HG02852 (cell line): Measurements from ENCODE around the gene SDHC.

Experiments
- ATAC-seq: cut with Tn5 transposase; IDR thresholded peaks from one replicate; pipeline ENCODE4 v1.9.1; 2021; ENCODE audit warnings: mild to moderate bottlenecking, moderate library complexity; ENCODE audit not compliant: unreplicated experiment

The SDHC gene

GRCh38 chr1:161314201-161314981 lies at the start of gene SDHC:
SDHC (plus strand) TSS chr1:161314381; CDS start chr1:161314406, 25 bp downstream.
- ATAC-seq, result peak; percentile 97

GRCh38 chr1:161265305-161265704 lies 48.9 kb upstream of the SDHC start:
- no peak for ATAC-seq

GRCh38 chr1:161266202-161266601 lies 48.0 kb upstream of the SDHC start:
- no peak for ATAC-seq

- ATAC-seq, result no peak
Observed at GRCh38 chr1:161266836-161267235, 47.3 kb upstream of the SDHC start.

- ATAC-seq, result no peak
Observed at GRCh38 chr1:161267321-161267720, 46.9 kb upstream of the SDHC start.

GRCh38 chr1:161273402-161273801 lies 40.8 kb upstream of the SDHC start:
- no peak for ATAC-seq

- ATAC-seq, result no peak
Observed at GRCh38 chr1:161274874-161275273, 39.3 kb upstream of the SDHC start.

- ATAC-seq, result no peak
Observed at GRCh38 chr1:161282991-161283390, 31.2 kb upstream of the SDHC start.

GRCh38 chr1:161285113-161285512 lies 29.1 kb upstream of the SDHC start:
- no peak for ATAC-seq

GRCh38 chr1:161285521-161285920 lies 28.7 kb upstream of the SDHC start:
- ATAC-seq, result no peak

- ATAC-seq, result no peak
Observed at GRCh38 chr1:161287482-161288054, 26.6 kb upstream of the SDHC start.

GRCh38 chr1:161290779-161291178 lies 23.4 kb upstream of the SDHC start:
- no peak for ATAC-seq

- ATAC-seq, result no peak
Observed at GRCh38 chr1:161297415-161297814, 16.8 kb upstream of the SDHC start.

- no peak for ATAC-seq
Observed at GRCh38 chr1:161298116-161298515, 16.1 kb upstream of the SDHC start.

GRCh38 chr1:161299347-161299746 lies 14.8 kb upstream of the SDHC start:
- no peak for ATAC-seq

- no peak for ATAC-seq
Observed at GRCh38 chr1:161300478-161300877, 13.7 kb upstream of the SDHC start.

- peak; percentile 3 for ATAC-seq
Observed at GRCh38 chr1:161304927-161305866, 9.0 kb upstream of the SDHC start.

- ATAC-seq, result peak; percentile 80
Observed at GRCh38 chr1:161305867-161306519, 8.2 kb upstream of the SDHC start.

- ATAC-seq, result no peak
Observed at GRCh38 chr1:161307230-161307768, 6.9 kb upstream of the SDHC start.

- no peak for ATAC-seq
Observed at GRCh38 chr1:161307892-161308638, 6.1 kb upstream of the SDHC start.
